Coronary artery (tissue), 2 donors: ENCODE results near the gene FBLN2.

ENCODE experiments used
- DNase-seq: peaks from one replicate; pipeline ENCODE4 v3.0.0-alpha.2; 2017; ENCODE audit warnings: low spot score
- H3K27ac ChIP-seq, 2 donors: fragments of 200-600 bp; sonication (generic); one replicate each; pipeline ENCODE4 v1.5.1; 2016 to 2019
- H3K4me3 ChIP-seq: fragments of 200-600 bp; sonication (generic); 2 replicates; pipeline ENCODE4 v1.5.1; 2016; ENCODE audit warnings: mild to moderate bottlenecking, moderate library complexity
- CTCF ChIP-seq: fragments of 200-600 bp; sonication (generic); IDR thresholded peaks from one replicate; pipeline ENCODE4 v1.5.1; 2019; ENCODE audit warnings: antibody characterized with exemption

The FBLN2 gene

DNA sequence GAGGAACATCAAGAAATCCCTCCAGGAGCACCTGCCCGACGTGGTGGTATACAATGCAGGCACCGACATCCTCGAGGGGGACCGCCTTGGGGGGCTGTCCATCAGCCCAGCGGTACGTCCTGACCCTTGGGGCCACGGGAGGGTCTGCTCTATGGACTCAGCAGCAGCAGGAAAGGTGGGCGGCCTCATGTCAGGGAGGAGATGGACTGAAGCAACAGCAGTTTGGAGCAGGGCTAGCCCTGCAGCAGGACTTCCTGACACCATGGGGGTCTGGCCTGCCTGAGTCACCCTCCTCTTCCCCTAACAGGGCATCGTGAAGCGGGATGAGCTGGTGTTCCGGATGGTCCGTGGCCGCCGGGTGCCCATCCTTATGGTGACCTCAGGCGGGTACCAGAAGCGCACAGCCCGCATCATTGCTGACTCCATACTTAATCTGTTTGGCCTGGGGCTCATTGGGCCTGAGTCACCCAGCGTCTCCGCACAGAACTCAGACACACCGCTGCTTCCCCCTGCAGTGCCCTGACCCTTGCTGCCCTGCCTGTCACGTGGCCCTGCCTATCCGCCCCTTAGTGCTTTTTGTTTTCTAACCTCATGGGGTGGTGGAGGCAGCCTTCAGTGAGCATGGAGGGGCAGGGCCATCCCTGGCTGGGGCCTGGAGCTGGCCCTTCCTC is 44.6 kb upstream of the FBLN2 start:
- Histone ChIP-seq H3K4me3 (no peak overlapping the region), H3K27ac (no peak overlapping the region)
- no peak for TF ChIP-seq CTCF
- DNase-seq: no peak

DNA sequence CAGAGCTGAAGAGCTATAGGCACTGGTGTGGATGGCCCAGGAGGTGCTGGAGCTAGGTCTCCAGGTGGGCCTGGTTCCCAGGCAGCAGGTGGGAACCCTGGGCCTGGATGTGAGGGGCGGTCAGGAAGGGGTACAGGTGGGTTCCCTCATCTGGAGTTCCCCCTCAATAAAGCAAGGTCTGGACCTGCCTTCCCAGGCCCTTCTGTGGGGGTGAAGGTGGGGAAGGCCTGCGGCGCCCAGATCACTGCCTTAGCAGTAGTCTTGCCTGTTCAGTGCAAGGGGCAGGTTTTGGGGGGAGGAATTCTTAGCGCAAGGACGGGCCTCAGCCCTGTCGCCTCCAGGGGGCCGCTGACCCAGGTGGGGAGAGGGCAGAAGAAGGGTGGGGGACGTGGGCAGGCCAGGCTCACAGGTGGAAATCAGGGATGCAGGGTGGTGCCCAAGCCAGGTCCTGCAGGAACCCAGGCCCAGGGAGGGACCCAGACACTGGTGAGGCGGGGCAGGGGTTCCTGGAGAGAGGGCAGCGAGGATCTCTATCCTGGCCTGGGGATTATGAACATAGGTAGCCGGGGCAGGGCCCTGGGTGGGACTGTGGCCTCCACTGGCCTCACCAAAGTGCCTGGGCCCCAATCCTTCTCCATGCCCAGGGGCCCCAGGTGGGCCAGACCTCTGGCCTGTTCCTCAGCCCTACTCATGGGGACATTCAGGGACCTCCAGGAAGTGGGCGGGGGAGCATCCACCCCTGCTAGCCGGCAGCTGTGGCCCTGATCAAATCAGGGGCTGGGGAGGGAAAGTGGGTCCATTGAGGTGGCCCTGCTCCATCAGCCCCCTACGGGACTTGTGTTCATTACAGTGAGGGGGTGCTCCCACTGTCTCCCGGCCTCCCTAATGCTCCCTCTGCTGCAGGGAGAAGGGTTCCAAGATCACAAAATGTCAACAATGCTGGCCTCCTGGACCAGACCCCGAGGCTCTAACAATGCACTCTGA is 43.5 kb upstream of the FBLN2 start:
- Histone ChIP-seq H3K4me3 (no peak overlapping the region), H3K27ac (no peak overlapping the region)
- DNase-seq: no peak
- TF ChIP-seq CTCF: no peak

GRCh38 chr3:13506239-13506638 is 42.7 kb upstream of the FBLN2 start:
- H3K4me3 ChIP-seq: no peak overlapping the region
- no peak overlapping the region for H3K27ac ChIP-seq
- no peak for DNase-seq
- TF ChIP-seq CTCF: no peak

- H3K27ac ChIP-seq: no peak overlapping the region
- H3K4me3 ChIP-seq: no peak overlapping the region
- no peak for DNase-seq
- no peak for TF ChIP-seq CTCF
Observed at GRCh38 chr3:13506680-13507079, 42.2 kb upstream of the FBLN2 start.

- no peak overlapping the region for H3K4me3 ChIP-seq
- peak overlapping the region in 1 of 2 donors; percentile 30 for H3K27ac ChIP-seq
- TF ChIP-seq CTCF: no peak
- no peak for DNase-seq
Observed at GRCh38 chr3:13507247-13507569, 41.7 kb upstream of the FBLN2 start.

DNA sequence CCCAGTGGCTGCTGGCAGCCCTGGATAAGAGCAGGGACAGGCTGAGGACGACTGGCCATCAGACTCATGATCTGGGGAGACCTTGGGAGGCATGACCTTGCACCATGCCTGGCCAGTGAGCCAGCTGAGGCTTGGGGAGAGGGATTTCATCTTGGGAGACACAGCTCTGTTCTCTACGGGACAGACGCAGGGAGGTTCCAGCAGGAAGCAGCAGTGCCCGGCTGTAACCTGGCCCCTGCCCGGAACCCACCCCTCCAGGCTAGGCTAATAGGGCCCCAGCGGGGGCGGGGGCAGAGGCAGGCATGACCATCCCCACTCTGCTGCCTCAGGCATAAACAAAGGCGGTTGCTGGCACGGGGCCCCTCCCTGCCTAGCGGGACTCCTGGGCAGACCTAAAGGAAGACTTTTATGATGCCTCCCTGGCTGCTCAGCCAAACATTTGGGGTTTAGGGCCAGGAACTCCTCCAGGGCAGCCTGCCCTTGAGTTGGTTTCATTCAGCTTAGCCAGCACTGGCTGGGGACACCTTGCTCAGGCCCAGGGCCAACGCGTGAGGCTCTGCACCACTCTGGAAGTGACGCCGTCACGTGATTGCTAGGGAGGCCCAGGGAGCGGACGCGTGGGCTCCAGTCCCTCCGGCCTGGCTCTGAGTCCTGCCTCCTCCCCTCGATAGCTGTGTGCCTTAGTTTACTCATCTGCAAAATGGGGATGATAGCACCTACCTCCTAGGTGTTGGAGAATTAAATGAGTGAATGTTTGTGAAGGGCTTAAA is 41.2 kb upstream of the FBLN2 start:
- no peak for TF ChIP-seq CTCF
- Histone ChIP-seq H3K4me3 (no peak overlapping the region), H3K27ac (peak overlapping the region in 1 of 2 donors; percentile 30)
- no peak for DNase-seq
